GM12874 (cell line): ENCODE measurements around the gene TBL1X.

ENCODE experiments used
- TF ChIP-seq, protein P1 (sequence below): IDR thresholded peaks from 2 replicates; pipeline ENCODE4 v1.5.1; 2011; ENCODE audit warnings: low read depth, mild to moderate bottlenecking, control low read depth, low read length, moderate library complexity; ENCODE audit not compliant: insufficient read depth

TBL1X gene

DNA sequence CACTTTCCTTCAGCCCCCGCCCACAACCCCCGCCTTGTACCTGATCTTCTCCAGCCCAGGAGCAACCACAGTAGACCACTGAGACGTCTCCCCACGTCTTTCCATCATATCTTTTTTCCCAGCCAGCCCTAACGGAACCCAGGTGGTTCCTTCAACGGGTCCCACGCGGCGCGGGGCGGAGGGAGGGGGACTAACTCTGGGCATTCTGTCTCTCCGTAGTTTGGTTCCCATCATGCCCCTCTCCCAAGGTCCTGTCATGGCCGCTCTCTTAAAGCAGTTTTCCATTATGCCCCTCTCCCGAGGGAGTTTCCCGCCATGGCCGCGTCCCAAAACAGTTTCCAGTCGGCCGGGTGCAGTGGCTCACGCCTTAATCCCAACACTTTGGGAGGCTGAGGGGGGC lies 21.5 kb upstream of the TBL1X start:
- TF ChIP-seq, protein P1, sequence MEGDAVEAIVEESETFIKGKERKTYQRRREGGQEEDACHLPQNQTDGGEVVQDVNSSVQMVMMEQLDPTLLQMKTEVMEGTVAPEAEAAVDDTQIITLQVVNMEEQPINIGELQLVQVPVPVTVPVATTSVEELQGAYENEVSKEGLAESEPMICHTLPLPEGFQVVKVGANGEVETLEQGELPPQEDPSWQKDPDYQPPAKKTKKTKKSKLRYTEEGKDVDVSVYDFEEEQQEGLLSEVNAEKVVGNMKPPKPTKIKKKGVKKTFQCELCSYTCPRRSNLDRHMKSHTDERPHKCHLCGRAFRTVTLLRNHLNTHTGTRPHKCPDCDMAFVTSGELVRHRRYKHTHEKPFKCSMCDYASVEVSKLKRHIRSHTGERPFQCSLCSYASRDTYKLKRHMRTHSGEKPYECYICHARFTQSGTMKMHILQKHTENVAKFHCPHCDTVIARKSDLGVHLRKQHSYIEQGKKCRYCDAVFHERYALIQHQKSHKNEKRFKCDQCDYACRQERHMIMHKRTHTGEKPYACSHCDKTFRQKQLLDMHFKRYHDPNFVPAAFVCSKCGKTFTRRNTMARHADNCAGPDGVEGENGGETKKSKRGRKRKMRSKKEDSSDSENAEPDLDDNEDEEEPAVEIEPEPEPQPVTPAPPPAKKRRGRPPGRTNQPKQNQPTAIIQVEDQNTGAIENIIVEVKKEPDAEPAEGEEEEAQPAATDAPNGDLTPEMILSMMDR: no peak

DNA sequence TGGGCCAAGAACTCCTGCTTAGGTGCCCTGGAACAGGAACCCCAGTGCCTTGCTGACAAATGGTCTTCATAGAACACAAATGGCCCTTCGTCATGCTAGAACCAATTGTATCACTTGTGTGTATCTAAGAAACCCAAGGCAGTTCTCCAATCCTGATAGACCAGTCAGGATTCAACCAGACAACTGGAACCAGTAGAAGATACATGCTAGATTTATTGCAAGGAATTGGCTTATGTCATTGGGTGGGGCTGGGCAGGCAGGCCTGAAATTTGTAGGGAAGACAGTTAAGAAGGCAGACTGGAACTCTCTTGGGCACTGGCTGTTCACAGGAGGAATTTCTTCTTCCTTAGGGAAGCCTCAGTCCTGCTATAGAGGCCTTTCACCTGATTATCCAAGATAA lies 17.0 kb upstream of the TBL1X start:
- TF ChIP-seq, protein P1: no peak

DNA sequence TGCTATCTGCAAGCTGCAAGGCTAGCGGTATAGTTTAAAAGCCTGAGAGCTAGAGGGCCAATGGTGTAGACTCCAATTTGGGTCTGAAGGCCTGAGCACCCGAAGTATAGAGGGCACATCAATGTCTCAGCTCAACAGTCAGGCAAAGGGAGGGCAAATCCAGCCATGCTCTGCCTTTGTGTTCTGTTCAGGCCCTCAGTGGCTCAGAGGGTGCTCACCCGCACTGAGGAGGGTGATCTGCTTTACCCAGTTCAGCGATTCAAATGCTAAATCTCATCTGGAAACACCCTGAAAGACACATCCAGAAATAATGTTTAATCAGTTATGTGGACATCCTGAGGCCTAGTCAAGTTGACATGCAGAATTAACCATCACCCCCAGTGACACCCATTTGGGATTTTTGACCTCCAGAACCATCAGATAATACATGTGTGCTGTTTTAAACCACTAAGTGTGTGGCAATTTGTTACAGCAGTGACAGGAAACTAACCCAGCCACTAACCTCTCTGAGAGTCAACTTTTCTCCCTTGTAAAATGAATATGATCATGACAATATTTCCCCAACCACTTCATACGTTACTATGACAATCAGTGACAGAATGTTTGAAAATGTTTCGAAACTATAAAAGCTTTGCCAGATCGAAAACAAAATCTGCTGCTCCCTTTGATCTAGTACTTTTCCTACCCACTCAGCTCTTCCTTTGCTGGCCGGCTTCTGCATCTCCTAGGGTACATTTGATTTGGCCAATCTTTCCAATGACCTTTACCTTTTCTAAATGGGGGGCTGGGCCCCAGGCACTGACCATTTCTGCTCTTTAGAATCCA lies 8.4 kb upstream of the TBL1X start:
- TF ChIP-seq, protein P1: no peak

DNA sequence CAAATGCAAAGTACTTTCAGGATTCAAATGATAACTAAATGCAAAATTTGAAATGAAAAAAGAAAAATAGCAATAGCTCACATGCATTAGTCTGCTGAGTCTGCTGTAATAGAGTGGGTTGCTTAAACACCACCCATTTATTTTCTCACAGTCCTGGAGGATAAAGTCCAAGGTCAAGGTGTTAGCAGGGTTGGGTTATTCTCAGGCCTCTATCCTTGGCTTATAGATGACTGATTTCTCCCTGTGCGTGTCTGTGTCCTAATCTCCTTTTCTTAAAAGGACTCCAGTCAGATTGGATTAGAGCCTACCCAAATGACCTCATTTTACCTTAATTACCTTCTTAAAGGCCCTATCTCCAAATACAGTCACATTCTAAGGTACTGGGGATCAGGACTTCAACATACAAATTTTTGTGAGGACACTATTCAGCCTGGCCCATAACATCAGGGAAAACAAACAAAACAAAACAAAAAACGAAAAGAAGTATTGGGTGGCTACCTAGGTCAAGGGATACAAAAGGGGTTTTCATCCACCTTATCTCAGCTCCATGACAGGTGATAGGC lies 6.3 kb upstream of the TBL1X start:
- TF ChIP-seq, protein P1: no peak

DNA sequence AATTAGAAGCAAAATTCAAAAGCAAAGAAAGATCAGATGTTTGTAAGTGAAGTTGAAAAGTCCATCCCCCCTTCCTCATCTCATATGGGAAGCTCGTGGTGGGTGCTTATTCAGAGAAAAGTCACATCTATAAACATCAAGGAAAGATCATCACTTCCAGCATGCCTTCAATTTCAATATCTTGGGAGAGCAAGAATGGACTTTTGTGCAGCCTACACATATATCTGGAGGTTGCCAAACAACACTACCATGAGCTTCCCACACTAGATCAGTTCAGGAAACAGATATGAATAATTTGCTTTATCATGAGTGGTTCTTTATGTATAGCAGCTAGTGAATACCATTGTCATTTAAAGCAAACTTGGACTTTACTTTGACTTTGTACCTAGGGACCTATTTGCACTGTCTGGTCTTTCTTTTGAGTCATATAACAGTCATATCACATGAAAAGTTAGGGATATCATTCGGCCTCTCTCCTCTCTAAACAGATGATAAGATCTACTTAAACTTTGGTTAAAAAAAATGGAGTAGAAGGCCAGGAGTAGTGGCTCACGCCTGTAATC lies 5.6 kb upstream of the TBL1X start:
- TF ChIP-seq, protein P1: no peak

DNA sequence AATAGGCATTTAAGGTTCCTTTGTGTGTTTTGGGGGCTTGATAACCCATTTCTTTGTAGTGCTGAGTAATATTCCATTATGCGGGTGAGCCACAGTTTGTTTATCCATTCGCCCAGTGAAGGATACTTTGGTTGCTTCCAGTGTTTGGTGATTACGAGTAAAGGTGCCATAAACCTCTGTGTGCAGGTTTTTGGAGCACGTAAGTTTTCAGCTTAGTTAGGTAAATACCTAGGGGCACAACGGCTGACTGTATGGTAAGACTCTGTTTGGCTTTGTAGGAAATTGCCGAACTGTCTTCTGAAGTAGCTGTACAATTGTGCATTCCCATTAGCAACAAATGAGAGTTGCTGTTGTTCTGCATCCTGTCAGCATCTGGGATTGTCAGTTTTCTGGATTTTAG lies 3.8 kb upstream of the TBL1X start:
- TF ChIP-seq, protein P1: no peak

DNA sequence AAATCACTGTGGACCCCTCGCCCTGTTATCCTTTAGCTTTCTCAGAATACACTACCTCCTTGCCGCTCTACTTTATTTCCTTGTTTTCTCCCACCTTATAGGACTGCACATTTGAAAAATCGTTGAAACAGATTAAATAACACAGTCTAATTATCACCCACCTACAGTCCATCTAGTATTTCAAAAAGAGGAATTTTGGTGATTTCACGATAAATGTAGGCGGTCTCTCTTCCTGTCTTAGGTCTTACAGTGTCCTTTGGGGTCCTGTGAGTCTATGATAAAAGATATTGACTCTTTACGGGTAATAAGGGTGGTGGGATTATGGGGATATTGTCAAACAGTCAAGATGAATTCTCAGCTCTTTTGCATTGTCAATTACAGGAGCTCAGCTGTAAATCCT lies 2.4 kb upstream of the TBL1X start:
- TF ChIP-seq, protein P1: no peak
